HCT116 (cell line): ENCODE data around the gene MDFI. TPM values are rescaled to one million over a fixed set of nuclear protein-coding genes. Genes with fewer than 3 reads are reported as not detected.

Source experiments
- ATAC-seq: fragments of 200-7000 bp; cut with Tn5 transposase; 2 replicates; pipeline ENCODE4 v1.9.1; 2020; ENCODE audit warnings: mild to moderate bottlenecking, moderate library complexity
- BruUV-seq: library from RNA; stranded (reverse); fragments of 400-500 nt; replicated peaks from 2 replicates; lab custom pipeline; 2021; lab: Mats Ljungman, UMichigan
- CTCF ChIA-PET: fragments of 300-600 bp; sonication (Branson Sonifier 250); formaldehyde crosslinking; loops from one replicate; lab custom pipeline; 2021; ENCODE audit warnings: antibody characterized with exemption; lab: Charles Lee
- POLR2A ChIA-PET: fragments of 300-600, 350-600 bp; sonication (Branson Sonifier 250); formaldehyde crosslinking; loops from one replicate; lab custom pipeline; 2021; ENCODE audit warnings: antibody characterized with exemption; lab: Charles Lee
- RAD21 ChIA-PET, 2 experiments: fragments of 300-600 bp; sonication (Branson Sonifier 250); formaldehyde crosslinking; loops; one replicate each; lab custom pipeline; 2023; ENCODE audit warnings: low total read pairs in 2 of 2; ENCODE audit not compliant: uncharacterized antibody in 2 of 2, unreplicated experiment in 2 of 2, low non-redundant PET in 1 of 2; lab: Charles Lee
- DNase-seq: peaks from one replicate; pipeline ENCODE4 v3.0.0-alpha.2; 2010; ENCODE audit warnings: low read depth, low spot score
- H2AFZ ChIP-seq: fragments of 200-600 bp; shearing (Covaris generic), sonication (generic); 2 replicates; pipeline ENCODE4 v1.6.1; 2017; ENCODE audit warnings: low read depth, mixed run types, mixed read lengths, antibody characterized with exemption, low read length; ENCODE audit not compliant: poor library complexity, severe bottlenecking
- H3K27ac ChIP-seq: 2 replicates; pipeline ENCODE4 v1.5.1; 2012; ENCODE audit warnings: low read depth, low read length
- H3K27me3 ChIP-seq: fragments of 200-600 bp; sonication (generic); 2 replicates; pipeline ENCODE4 v1.6.1; 2016; ENCODE audit warnings: mixed run types, low read length, mixed read lengths; ENCODE audit not compliant: insufficient read depth
- H3K36me3 ChIP-seq, 2 experiments: fragments of 200-500 bp in 1 of 2; fragments of 200-600 bp in 1 of 2; sonication (Bioruptor generic) in 1 of 2; sonication (generic) in 1 of 2; 2 replicates each; pipeline versions ENCODE4 v1.5.1 to v1.6.1; 2014 to 2016; ENCODE audit warnings: low read length in 2 of 2, inconsistent platforms in 1 of 2, mixed read lengths in 1 of 2, mixed run types in 1 of 2; ENCODE audit not compliant: insufficient read depth in 2 of 2, control insufficient read depth in 1 of 2
- H3K4me1 ChIP-seq, 2 experiments: fragments of 200-600 bp in 1 of 2; sonication (generic) in 1 of 2; 2 replicates each; pipeline versions ENCODE4 v1.5.1 to v1.6.1; 2012 to 2017; ENCODE audit warnings: low read length in 2 of 2, inconsistent platforms in 1 of 2, mild to moderate bottlenecking in 1 of 2, mixed read lengths in 1 of 2, mixed run types in 1 of 2, moderate library complexity in 1 of 2; ENCODE audit not compliant: insufficient read depth in 2 of 2, control insufficient read depth in 1 of 2
- H3K4me2 ChIP-seq: fragments of 200-600 bp; sonication (generic); 2 replicates; pipeline ENCODE4 v1.6.1; 2017; ENCODE audit warnings: mixed run types, low read length, mixed read lengths
- H3K4me3 ChIP-seq, 2 experiments: fragments of 200-600 bp in 1 of 2; sonication (generic) in 1 of 2; replicated peaks in 1 of 2; 2 replicates each; pipeline ENCODE4 v1.5.1; 2011 to 2016; ENCODE audit warnings: low read length in 2 of 2, control low read depth in 1 of 2, low read depth in 1 of 2, mild to moderate bottlenecking in 1 of 2, mixed read lengths in 1 of 2, mixed run types in 1 of 2
- H3K79me2 ChIP-seq: fragments of 200-600 bp; sonication (generic); 2 replicates; pipeline ENCODE4 v1.6.1; 2017; ENCODE audit warnings: mild to moderate bottlenecking, mixed run types, low read length, moderate library complexity, mixed read lengths; ENCODE audit not compliant: insufficient read depth
- H3K9ac ChIP-seq: fragments of 200-600 bp; sonication (generic); 2 replicates; pipeline ENCODE4 v1.6.1; 2016; ENCODE audit warnings: low read length, mixed read lengths
- H3K9me2 ChIP-seq: fragments of 200-600 bp; sonication (generic), shearing (Covaris generic); 2 replicates; pipeline ENCODE4 v1.6.1; 2017; ENCODE audit warnings: mixed run types, mild to moderate bottlenecking, moderate library complexity; ENCODE audit not compliant: insufficient read depth
- H3K9me3 ChIP-seq, 2 experiments: fragments of 200-500 bp in 1 of 2; fragments of 200-600 bp in 1 of 2; sonication (Bioruptor generic) in 1 of 2; sonication (generic) in 1 of 2; 2 replicates each; pipeline ENCODE4 v1.6.1; 2014 to 2017; ENCODE audit warnings: low read length in 2 of 2, mixed read lengths in 2 of 2, inconsistent platforms in 1 of 2, low read depth in 1 of 2, mild to moderate bottlenecking in 1 of 2, mixed run types in 1 of 2, moderate library complexity in 1 of 2; ENCODE audit not compliant: control insufficient read depth in 1 of 2, insufficient read depth in 1 of 2
- H4K20me1 ChIP-seq: fragments of 200-600 bp; sonication (generic), shearing (Covaris generic); 2 replicates; pipeline ENCODE4 v1.6.1; 2017; ENCODE audit warnings: mixed run types, mild to moderate bottlenecking, moderate library complexity; ENCODE audit not compliant: insufficient read depth
- ATF3 ChIP-seq: IDR thresholded peaks from 2 replicates; pipeline ENCODE4 v1.6.1; 2012
- CEBPB ChIP-seq: IDR thresholded peaks from 2 replicates; pipeline ENCODE4 v1.6.1; 2012; ENCODE audit warnings: low read depth
- CTCF ChIP-seq, 3 experiments: fragments of 200-600 bp in 1 of 3; sonication (generic) in 1 of 3; IDR thresholded peaks in 2 of 3; conservative IDR thresholded peaks in 1 of 3; 2 replicates each; pipeline ENCODE4 v1.5.1; 2012 to 2017; ENCODE audit warnings: low read depth in 2 of 3, low read length in 2 of 3, antibody characterized with exemption in 1 of 3, borderline replicate concordance in 1 of 3, control low read depth in 1 of 3, mild to moderate bottlenecking in 1 of 3, mixed read lengths in 1 of 3, mixed run types in 1 of 3, moderate library complexity in 1 of 3; ENCODE audit not compliant: insufficient read depth in 1 of 3
- EGR1 ChIP-seq: IDR thresholded peaks from 2 replicates; pipeline ENCODE4 v1.6.1; 2012; ENCODE audit warnings: low read depth
- EZH2phosphoT487 ChIP-seq: fragments of 200-600 bp; IDR thresholded peaks from 2 replicates; pipeline ENCODE4 v1.6.1; 2018; ENCODE audit warnings: antibody characterized with exemption, borderline replicate concordance
- FOSL1 ChIP-seq: IDR thresholded peaks from 2 replicates; pipeline ENCODE4 v1.6.1; 2012; ENCODE audit warnings: low read depth
- JUND ChIP-seq: IDR thresholded peaks from 2 replicates; pipeline ENCODE4 v1.6.1; 2012
- MAX ChIP-seq: IDR thresholded peaks from 2 replicates; pipeline ENCODE4 v1.6.1; 2012
- POLR2A ChIP-seq: IDR thresholded peaks from 2 replicates; pipeline ENCODE4 v1.7.0; 2011; ENCODE audit warnings: borderline replicate concordance; ENCODE audit not compliant: insufficient read depth, insufficient read length; ENCODE audit errors: extremely low read depth
- POLR2AphosphoS5 ChIP-seq: IDR thresholded peaks from 2 replicates; pipeline ENCODE4 v1.6.1; 2011; ENCODE audit warnings: mild to moderate bottlenecking, low read depth, low read length, moderate library complexity
- RAD21 ChIP-seq: IDR thresholded peaks from 2 replicates; pipeline ENCODE4 v1.6.1; 2012; ENCODE audit warnings: low read depth, mild to moderate bottlenecking
- REST ChIP-seq: IDR thresholded peaks from 2 replicates; pipeline ENCODE4 v1.6.1; 2012; ENCODE audit warnings: low read depth
- SP1 ChIP-seq: IDR thresholded peaks from 2 replicates; pipeline ENCODE4 v1.6.1; 2012; ENCODE audit warnings: low read depth
- SRF ChIP-seq: IDR thresholded peaks from 2 replicates; pipeline ENCODE4 v1.6.1; 2012; ENCODE audit warnings: low read depth
- TCF7L2 ChIP-seq: IDR thresholded peaks from 2 replicates; pipeline ENCODE4 v1.7.0; 2011; ENCODE audit warnings: borderline replicate concordance, inconsistent platforms; ENCODE audit not compliant: insufficient read depth, insufficient read length; ENCODE audit errors: extremely low read depth
- YY1 ChIP-seq: IDR thresholded peaks from 2 replicates; pipeline ENCODE4 v1.6.1; 2011; ENCODE audit warnings: low read length, low read depth, moderate library complexity, mild to moderate bottlenecking; ENCODE audit not compliant: insufficient replicate concordance; ENCODE audit errors: extremely low read depth
- ZBTB33 ChIP-seq: IDR thresholded peaks from 2 replicates; pipeline ENCODE4 v1.6.1; 2011; ENCODE audit warnings: mild to moderate bottlenecking, low read length, moderate library complexity; ENCODE audit not compliant: insufficient replicate concordance; ENCODE audit errors: extremely low read depth
- ZFX ChIP-seq: fragments of 450-650 bp; IDR thresholded peaks from 2 replicates; pipeline ENCODE4 v1.6.1; 2017
- ZNF274 ChIP-seq: fragments of 200-500 bp; sonication (Bioruptor generic); IDR thresholded peaks from 2 replicates; pipeline ENCODE4 v1.6.1; 2014; ENCODE audit warnings: mild to moderate bottlenecking, low read depth, low read length, inconsistent platforms
- intact Hi-C: fragments of 100-400 bp; cut with micrococcal nuclease; formaldehyde crosslinking; loops from 2 replicates; pipeline ENCODE4 v1.10.0; 2022
- total RNA-seq: library from RNA; stranded (reverse); gene quantifications from one replicate; pipeline ENCODE4 v1.2.1, GENCODE V29; 2021; ENCODE audit not compliant: unreplicated experiment

Gene MDFI
- total RNA-seq, 1 experiment from 2014 or later = 35.5 TPM

GRCh38 chr6:41625442-41625841 is 12.8 kb upstream of the MDFI start:
- intact Hi-C loops = no loop called here
- TF ChIP-seq CTCF (IDR thresholded peaks at IDR 0.05 in 2 of 3, conservative IDR thresholded peaks at IDR 0.05 in 1 of 3; ENCODE audit: borderline replicate concordance in 1 of 3, insufficient read depth in 1 of 3, low read depth in 2 of 3, low read length in 2 of 3) (no peak), FOSL1 (no peak), TCF7L2 (no peak), ZFX (no peak), JUND (no peak), SRF (no peak), YY1 (no peak), CEBPB (no peak), POLR2AphosphoS5 (no peak), EGR1 (no peak), EZH2phosphoT487 (no peak), ZBTB33 (no peak), ATF3 (no peak), MAX (no peak), POLR2A (no peak), REST (no peak), ZNF274 (no peak), SP1 (no peak), RAD21 (no peak)
- no peaks in the 10 kb centered on the region for H3K9me2 ChIP-seq
- DNase-seq = no peak
- H3K4me3 ChIP-seq = no peak overlapping the region
- ChIA-PET CTCF (no interaction called here), POLR2A (no interaction called here), RAD21 (no interaction called here)
- BruUV-seq = no TSS peak
- 0 out of 4 replicates have a peak, but pooled peaks cover 0 to 4% of the 10 kb centered on the region in 2 experiments for H3K9me3 ChIP-seq
- no peak overlapping the region for H2AFZ ChIP-seq
- no peak overlapping the region for H3K27ac ChIP-seq
- H3K9ac ChIP-seq = no peak overlapping the region
- H3K36me3 ChIP-seq = no peaks in the 10 kb centered on the region
- H3K27me3 ChIP-seq = no peaks in the 10 kb centered on the region
- no peaks in the 10 kb centered on the region for H3K79me2 ChIP-seq
- ATAC-seq = no peak
- no peaks in the 10 kb centered on the region for H4K20me1 ChIP-seq
- H3K4me1 ChIP-seq = peaks cover 0 to 9% of the 10 kb centered on the region in 2 experiments; a peak in 2 of 4 replicates
- H3K4me2 ChIP-seq = no peak overlapping the region
